HL-60 (cell line): ENCODE results near the gene SOX14.

Experiments
- DNase-seq, 2 experiments: peaks; one replicate each; pipeline ENCODE4 v3.0.0-alpha.2; 2010 to 2020; ENCODE audit warnings: low read depth in 1 of 2, low spot score in 1 of 2
- H3K27ac ChIP-seq: fragments of 250-450 bp; sonication (Bioruptor Pico); replicated peaks from 2 replicates; pipeline ENCODE4 v1.5.1; 2020; ENCODE audit warnings: mild to moderate bottlenecking, moderate library complexity
- H3K27me3 ChIP-seq: fragments of 250-450 bp; sonication (Bioruptor Pico); 2 replicates; pipeline ENCODE4 v1.5.1; 2021; ENCODE audit warnings: mild to moderate bottlenecking, moderate library complexity; ENCODE audit not compliant: insufficient read depth, poor library complexity, severe bottlenecking
- H3K4me3 ChIP-seq: replicated peaks from 2 replicates; pipeline ENCODE4 v1.5.1; 2011; ENCODE audit warnings: mild to moderate bottlenecking, control low read depth, low read length; ENCODE audit not compliant: insufficient read depth
- GABPA ChIP-seq: IDR thresholded peaks from 2 replicates; pipeline ENCODE4 v1.6.1; 2012; ENCODE audit warnings: low read depth
- POLR2AphosphoS5 ChIP-seq: IDR thresholded peaks from 2 replicates; pipeline ENCODE4 v1.6.1; 2012; ENCODE audit warnings: low read depth
- SPI1 ChIP-seq: IDR thresholded peaks from 2 replicates; pipeline ENCODE4 v1.6.1; 2012; ENCODE audit warnings: low read depth, mild to moderate bottlenecking, borderline replicate concordance
- TF ChIP-seq, protein P1 (sequence below): IDR thresholded peaks from 2 replicates; pipeline ENCODE4 v1.6.1; 2012; ENCODE audit warnings: low read depth; ENCODE audit not compliant: insufficient replicate concordance
- TF ChIP-seq, protein P2 (sequence below): IDR thresholded peaks from one replicate; pipeline ENCODE4 v1.5.1; 2011; ENCODE audit warnings: low read length, control low read depth, inconsistent platforms; ENCODE audit not compliant: insufficient read depth

SOX14 gene

DNA sequence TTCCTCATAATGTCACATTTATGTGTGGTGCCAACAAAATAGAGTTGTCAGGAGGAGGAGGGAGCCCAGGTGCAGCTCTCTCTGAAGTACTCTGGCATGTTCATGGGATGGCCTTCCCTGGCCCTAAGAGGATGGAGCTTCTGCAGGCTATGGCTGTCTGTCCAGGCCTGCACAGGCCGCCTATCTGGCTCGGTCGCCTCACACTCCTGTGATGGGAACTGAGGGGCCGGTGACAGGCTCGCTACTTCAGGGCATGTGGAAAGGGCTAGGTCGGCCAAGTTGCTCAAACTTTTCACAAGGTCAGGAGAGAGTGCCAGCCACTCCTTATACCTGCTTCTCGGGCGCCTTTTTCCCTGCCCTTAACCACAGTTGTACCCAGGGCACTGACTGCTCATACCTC lies 51.1 kb downstream of the SOX14 start:
- DNase-seq, result no peak
- H3K4me3 ChIP-seq, result no peak overlapping the region
- peaks cover 2% of the 10 kb centered on the region for H3K27me3 ChIP-seq
- H3K27ac ChIP-seq, result no peak overlapping the region
- TF ChIP-seq POLR2AphosphoS5 (no peak), GABPA (no peak), SPI1 (no peak)
- TF ChIP-seq, protein P1, sequence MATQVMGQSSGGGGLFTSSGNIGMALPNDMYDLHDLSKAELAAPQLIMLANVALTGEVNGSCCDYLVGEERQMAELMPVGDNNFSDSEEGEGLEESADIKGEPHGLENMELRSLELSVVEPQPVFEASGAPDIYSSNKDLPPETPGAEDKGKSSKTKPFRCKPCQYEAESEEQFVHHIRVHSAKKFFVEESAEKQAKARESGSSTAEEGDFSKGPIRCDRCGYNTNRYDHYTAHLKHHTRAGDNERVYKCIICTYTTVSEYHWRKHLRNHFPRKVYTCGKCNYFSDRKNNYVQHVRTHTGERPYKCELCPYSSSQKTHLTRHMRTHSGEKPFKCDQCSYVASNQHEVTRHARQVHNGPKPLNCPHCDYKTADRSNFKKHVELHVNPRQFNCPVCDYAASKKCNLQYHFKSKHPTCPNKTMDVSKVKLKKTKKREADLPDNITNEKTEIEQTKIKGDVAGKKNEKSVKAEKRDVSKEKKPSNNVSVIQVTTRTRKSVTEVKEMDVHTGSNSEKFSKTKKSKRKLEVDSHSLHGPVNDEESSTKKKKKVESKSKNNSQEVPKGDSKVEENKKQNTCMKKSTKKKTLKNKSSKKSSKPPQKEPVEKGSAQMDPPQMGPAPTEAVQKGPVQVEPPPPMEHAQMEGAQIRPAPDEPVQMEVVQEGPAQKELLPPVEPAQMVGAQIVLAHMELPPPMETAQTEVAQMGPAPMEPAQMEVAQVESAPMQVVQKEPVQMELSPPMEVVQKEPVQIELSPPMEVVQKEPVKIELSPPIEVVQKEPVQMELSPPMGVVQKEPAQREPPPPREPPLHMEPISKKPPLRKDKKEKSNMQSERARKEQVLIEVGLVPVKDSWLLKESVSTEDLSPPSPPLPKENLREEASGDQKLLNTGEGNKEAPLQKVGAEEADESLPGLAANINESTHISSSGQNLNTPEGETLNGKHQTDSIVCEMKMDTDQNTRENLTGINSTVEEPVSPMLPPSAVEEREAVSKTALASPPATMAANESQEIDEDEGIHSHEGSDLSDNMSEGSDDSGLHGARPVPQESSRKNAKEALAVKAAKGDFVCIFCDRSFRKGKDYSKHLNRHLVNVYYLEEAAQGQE, result no peak
- TF ChIP-seq, protein P2, sequence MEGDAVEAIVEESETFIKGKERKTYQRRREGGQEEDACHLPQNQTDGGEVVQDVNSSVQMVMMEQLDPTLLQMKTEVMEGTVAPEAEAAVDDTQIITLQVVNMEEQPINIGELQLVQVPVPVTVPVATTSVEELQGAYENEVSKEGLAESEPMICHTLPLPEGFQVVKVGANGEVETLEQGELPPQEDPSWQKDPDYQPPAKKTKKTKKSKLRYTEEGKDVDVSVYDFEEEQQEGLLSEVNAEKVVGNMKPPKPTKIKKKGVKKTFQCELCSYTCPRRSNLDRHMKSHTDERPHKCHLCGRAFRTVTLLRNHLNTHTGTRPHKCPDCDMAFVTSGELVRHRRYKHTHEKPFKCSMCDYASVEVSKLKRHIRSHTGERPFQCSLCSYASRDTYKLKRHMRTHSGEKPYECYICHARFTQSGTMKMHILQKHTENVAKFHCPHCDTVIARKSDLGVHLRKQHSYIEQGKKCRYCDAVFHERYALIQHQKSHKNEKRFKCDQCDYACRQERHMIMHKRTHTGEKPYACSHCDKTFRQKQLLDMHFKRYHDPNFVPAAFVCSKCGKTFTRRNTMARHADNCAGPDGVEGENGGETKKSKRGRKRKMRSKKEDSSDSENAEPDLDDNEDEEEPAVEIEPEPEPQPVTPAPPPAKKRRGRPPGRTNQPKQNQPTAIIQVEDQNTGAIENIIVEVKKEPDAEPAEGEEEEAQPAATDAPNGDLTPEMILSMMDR, result no peak
